Mucosa of stomach (tissue), 1 donor: ENCODE measurements around the gene HRH3.

Experiments
- H3K27me3 ChIP-seq: one replicate; pipeline ENCODE4 v1.7.0; 2013; ENCODE audit warnings: mild to moderate bottlenecking, low read length; ENCODE audit not compliant: control insufficient read depth, insufficient read depth
- H3K36me3 ChIP-seq: one replicate; pipeline ENCODE4 v1.7.0; 2013; ENCODE audit warnings: low read length; ENCODE audit not compliant: control insufficient read depth, insufficient read depth
- H3K4me1 ChIP-seq: one replicate; pipeline ENCODE4 v1.7.0; 2013; ENCODE audit warnings: mild to moderate bottlenecking, low read length; ENCODE audit not compliant: control insufficient read depth, insufficient read depth
- H3K4me3 ChIP-seq: one replicate; pipeline ENCODE4 v1.7.0; 2013; ENCODE audit warnings: low read length
- H3K9ac ChIP-seq: one replicate; pipeline ENCODE4 v1.7.0; 2013; ENCODE audit warnings: mild to moderate bottlenecking, low read length, moderate library complexity
- H3K9me3 ChIP-seq: one replicate; pipeline ENCODE4 v1.7.0; 2013; ENCODE audit warnings: mild to moderate bottlenecking, low read length, moderate library complexity; ENCODE audit not compliant: control insufficient read depth
- donor health status: Pancreatic carcinoma.

The HRH3 gene

DNA sequence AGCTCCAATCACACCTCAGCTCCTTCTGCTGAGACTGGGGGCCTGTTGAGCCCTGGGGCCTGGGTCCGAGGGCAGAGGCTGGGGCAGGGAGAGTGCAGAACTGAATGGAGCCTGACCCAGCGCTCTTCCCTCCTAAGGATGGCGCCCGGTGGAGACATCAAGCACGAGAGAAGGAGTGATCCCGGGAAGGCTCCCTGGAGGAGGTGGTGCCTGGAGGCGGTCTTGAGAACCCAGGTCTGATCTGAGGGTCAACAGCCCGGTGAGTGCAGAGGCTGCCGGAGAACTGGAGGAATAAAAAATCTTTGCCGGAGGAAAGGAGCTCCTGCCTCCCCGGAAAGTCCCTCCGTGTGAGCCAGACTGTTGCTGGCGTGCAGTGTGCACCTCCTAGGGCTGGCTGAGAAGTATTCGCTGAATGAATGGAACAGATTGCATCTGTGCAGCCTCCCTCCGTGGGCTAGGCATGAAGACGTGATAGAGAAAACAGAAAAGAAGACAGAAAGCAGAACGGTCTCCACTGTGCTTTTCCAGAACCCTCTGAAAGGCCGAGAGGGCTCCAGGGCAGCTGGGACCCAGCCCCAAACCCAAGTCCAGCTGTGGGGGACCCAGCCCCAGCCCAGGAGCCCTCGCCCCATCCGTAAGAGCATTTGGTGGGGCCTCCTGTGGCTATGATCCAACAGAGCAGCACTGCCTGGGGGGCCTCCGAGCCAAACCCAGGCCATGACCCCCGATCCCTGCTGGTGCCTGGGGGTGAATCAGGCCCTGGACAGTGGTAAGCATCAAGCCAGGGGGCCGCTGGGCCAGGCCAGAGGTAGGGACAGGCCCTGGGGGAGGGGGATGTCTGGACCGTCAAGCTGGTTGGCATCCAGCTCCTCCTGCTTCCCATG, 6.9 kb upstream of the HRH3 start:
- Histone ChIP-seq H3K9me3 (peaks cover 3% of the 10 kb centered on the region), H3K27me3 (peaks cover 39% of the 10 kb centered on the region), H3K9ac (no peak overlapping the region)

GRCh38 chr20:62225820-62226635, 6.0 kb upstream of the HRH3 start:
- Histone ChIP-seq H3K4me1 (no peaks in the 10 kb centered on the region), H3K9ac (no peak overlapping the region), H3K9me3 (peaks cover 3% of the 10 kb centered on the region), H3K27me3 (peaks cover 46% of the 10 kb centered on the region), H3K36me3 (no peaks in the 10 kb centered on the region), H3K4me3 (no peak overlapping the region)

More for the DNA sequence above, 6.9 kb upstream of the HRH3 start:
- no peak overlapping the region for H3K4me3 ChIP-seq
- H3K36me3 ChIP-seq = no peaks in the 10 kb centered on the region
- H3K4me1 ChIP-seq = no peaks in the 10 kb centered on the region

DNA sequence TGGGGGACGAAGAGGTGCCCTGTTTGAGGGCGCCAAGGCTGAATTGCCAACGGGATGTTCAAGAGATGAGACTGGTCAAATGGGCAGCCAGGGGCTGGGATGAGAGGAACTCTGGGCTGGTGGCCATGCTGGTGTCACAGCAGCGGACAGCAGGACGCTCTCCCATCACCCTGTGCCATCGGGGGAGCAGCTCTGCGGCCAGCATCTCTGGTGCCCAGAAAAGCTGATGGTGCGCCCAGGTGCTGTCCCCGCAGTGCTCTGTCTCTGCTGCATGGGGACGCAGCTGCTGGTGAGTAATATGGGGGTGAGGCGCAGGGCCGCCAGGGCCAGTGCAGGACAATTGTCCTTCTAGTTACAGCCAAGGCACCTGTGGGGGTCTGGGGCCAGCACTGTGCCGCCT, 4.9 kb upstream of the HRH3 start:
- no peaks in the 10 kb centered on the region for H3K4me1 ChIP-seq
- peaks cover 3% of the 10 kb centered on the region for H3K9me3 ChIP-seq
- H3K9ac ChIP-seq = no peak overlapping the region
- H3K27me3 ChIP-seq = peaks cover 52% of the 10 kb centered on the region
- H3K4me3 ChIP-seq = no peak overlapping the region
- no peaks in the 10 kb centered on the region for H3K36me3 ChIP-seq

- peaks cover 3% of the 10 kb centered on the region for H3K9me3 ChIP-seq
- no peak overlapping the region for H3K4me3 ChIP-seq
- peaks cover 55% of the 10 kb centered on the region for H3K27me3 ChIP-seq
These were observed 4.2 kb upstream of the HRH3 start for GRCh38 chr20:62224113-62224855.

DNA sequence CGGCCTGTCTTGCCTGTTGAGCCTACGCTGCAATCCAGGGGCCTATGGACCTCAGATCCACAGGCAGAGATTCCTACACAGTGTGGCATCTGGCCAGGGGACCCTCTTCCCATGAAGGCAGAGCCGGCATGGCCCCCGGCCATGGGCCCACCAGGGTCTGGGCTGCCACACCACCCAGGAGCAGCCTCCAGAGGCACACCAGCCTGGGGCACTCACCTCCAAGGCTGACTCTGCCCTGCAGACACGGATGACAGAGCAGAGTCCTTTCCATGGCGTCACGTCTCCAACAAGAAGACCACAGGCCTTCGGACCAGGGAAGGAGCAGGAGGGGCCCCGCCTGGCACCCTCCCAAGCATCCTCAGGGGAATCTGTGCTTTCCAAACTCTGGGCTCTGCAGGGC, 3.5 kb upstream of the HRH3 start:
- Histone ChIP-seq H3K9ac (no peak overlapping the region), H3K36me3 (no peaks in the 10 kb centered on the region), H3K27me3 (peaks cover 60% of the 10 kb centered on the region), H3K9me3 (no peaks in the 10 kb centered on the region), H3K4me3 (no peak overlapping the region), H3K4me1 (peaks cover 7% of the 10 kb centered on the region)

More at GRCh38 chr20:62224113-62224855, 4.2 kb upstream of the HRH3 start:
- Histone ChIP-seq H3K4me1 (peaks cover 3% of the 10 kb centered on the region), H3K9ac (no peak overlapping the region), H3K36me3 (no peaks in the 10 kb centered on the region)

- H3K27me3 ChIP-seq = peaks cover 64% of the 10 kb centered on the region
- no peak overlapping the region for H3K9ac ChIP-seq
- no peaks in the 10 kb centered on the region for H3K9me3 ChIP-seq
- peaks cover 7% of the 10 kb centered on the region for H3K4me1 ChIP-seq
- H3K36me3 ChIP-seq = no peaks in the 10 kb centered on the region
- no peak overlapping the region for H3K4me3 ChIP-seq
These were observed 2.9 kb upstream of the HRH3 start for GRCh38 chr20:62222972-62223371.

- no peaks in the 10 kb centered on the region for H3K9me3 ChIP-seq
- peaks cover 70% of the 10 kb centered on the region for H3K27me3 ChIP-seq
- H3K9ac ChIP-seq = no peak overlapping the region
- no peak overlapping the region for H3K4me3 ChIP-seq
- peaks cover 7% of the 10 kb centered on the region for H3K4me1 ChIP-seq
- H3K36me3 ChIP-seq = no peaks in the 10 kb centered on the region
These were observed 2.3 kb upstream of the HRH3 start for GRCh38 chr20:62222266-62222850.

DNA sequence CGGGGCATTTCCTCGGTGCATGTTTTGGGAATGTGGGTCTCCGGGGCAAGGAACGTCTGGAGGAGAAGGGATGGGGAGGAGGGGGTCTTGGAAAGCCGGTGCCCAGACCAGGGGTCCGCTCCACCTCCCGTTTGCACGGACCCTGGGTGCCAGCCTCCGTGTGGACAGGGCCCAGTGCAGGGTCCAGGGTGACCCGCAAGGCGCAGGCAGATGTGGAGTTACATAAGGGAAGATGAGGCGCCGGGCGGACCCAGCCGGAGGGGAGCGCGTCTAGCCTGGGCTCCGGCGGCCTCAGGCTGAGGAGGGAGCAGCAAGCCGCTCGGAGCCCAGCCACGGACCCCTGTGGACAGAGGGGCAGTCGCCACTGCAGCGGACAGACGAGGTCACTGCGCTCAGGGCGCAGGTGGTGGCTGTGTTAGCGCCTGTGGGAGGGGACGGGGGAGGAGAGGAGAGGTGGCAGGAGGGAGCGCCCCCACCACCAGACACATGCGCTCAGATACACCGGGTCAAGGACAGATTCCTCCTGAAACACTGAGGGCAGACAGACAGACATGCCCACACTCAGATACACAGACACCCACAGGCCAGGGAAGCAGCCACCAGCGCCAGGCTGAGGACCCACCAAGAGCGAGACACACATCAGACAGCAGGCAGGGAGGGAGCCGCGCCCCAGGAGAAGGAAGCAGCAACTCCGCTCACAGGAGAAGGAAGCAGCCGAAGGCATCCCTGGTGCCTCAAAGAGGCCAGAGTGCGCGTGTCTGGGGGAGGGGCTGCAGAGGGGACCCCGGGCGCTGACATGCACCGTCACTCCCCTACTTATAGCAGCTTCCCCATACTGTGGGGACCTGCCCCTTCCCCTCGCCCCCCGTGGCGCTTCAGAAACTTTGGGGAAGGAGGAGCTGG, 839 bp upstream of the HRH3 start:
- Histone ChIP-seq H3K4me3 (no peak overlapping the region), H3K27me3 (peaks cover 82% of the 10 kb centered on the region)

DNA sequence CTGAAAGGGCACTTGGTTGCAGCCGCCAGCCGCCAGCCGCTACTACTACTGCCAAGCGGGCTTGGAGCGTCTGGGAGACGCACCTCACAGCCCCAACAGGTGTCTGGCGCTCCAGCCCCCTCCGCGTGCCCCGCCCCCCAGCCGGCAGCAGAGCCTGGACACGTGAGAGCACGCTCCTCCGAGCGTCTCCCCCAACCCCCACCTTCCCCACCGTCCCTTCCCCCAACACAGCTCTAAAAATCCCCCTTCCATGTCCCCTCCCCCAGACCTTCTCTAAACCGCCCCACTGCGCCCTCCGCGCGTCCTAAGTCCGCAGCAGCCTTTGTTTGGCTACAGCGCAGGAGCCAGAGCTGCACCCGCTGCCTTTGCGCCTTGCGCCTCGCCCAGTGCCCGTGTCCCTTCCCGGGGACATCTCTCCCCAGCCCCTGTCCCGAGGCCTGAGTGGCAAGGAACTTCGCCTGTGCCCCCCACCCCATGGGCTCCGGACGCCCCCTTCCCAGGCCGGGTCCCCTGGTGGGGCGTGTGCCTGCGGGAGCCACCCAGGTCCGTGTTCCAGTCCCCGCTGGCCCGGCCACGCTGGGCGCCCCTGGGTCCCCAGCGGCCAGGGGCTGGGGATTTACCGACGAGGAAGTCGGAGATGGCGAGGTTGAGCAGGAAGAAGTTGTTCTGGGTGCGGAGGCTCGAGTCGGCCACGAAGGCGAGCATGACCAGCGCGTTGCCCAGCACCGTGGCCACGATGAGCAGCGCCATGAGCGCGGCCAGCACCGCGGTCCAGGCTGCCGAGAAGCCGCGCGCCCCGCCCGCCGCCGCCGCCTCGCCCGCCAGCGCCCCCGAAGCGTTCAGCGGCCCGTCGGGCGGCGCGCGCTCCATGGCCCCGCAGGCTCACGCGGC, 732 bp downstream of the HRH3 start:
- Histone ChIP-seq H3K27me3 (peaks cover 82% of the 10 kb centered on the region), H3K4me1 (peaks cover 7% of the 10 kb centered on the region), H3K36me3 (no peaks in the 10 kb centered on the region), H3K4me3 (no peak overlapping the region), H3K9ac (no peak overlapping the region), H3K9me3 (no peaks in the 10 kb centered on the region)

More for the DNA sequence above, 839 bp upstream of the HRH3 start:
- peaks cover 7% of the 10 kb centered on the region for H3K4me1 ChIP-seq
- H3K36me3 ChIP-seq = no peaks in the 10 kb centered on the region
- no peaks in the 10 kb centered on the region for H3K9me3 ChIP-seq
- no peak overlapping the region for H3K9ac ChIP-seq
